OCI-LY1 (cell line): Measurements from ENCODE around the gene HIVEP2.

Source experiments
- H2AFZ ChIP-seq: fragments of 200-600 bp; sonication (generic), shearing (Covaris generic); 2 replicates; pipeline ENCODE4 v1.6.0; 2014; ENCODE audit warnings: antibody characterized with exemption, mild to moderate bottlenecking, low read length
- H3F3A ChIP-seq: fragments of 200-600 bp; sonication (generic), shearing (Covaris generic); 2 replicates; pipeline ENCODE4 v1.6.0; 2014; ENCODE audit warnings: mild to moderate bottlenecking, antibody characterized with exemption, low read length, moderate library complexity; ENCODE audit not compliant: insufficient read depth
- H3K27ac ChIP-seq: fragments of 200-600 bp; sonication (generic); 2 replicates; pipeline ENCODE4 v1.5.1; 2014; ENCODE audit warnings: low read length, mixed run types, mild to moderate bottlenecking, low read depth; ENCODE audit not compliant: poor library complexity, severe bottlenecking
- H3K27me3 ChIP-seq: fragments of 200-600 bp; sonication (generic); 2 replicates; pipeline ENCODE4 v1.6.0; 2014; ENCODE audit warnings: antibody characterized with exemption, mild to moderate bottlenecking, low read length, moderate library complexity; ENCODE audit not compliant: insufficient read depth
- H3K36me3 ChIP-seq: fragments of 200-600 bp; sonication (generic); 2 replicates; pipeline ENCODE4 v1.6.1; 2014; ENCODE audit warnings: mild to moderate bottlenecking, antibody characterized with exemption, low read length, moderate library complexity, mixed read lengths; ENCODE audit not compliant: insufficient read depth
- H3K4me1 ChIP-seq: fragments of 200-600 bp; sonication (generic); 2 replicates; pipeline ENCODE4 v1.5.1; 2014; ENCODE audit warnings: mild to moderate bottlenecking, low read length, moderate library complexity; ENCODE audit not compliant: insufficient read depth, severe bottlenecking
- H3K4me2 ChIP-seq: fragments of 200-600 bp; sonication (generic), shearing (Covaris generic); 2 replicates; pipeline ENCODE4 v1.6.1; 2014; ENCODE audit warnings: low read length
- H3K4me3 ChIP-seq: fragments of 200-600 bp; sonication (generic); 2 replicates; pipeline ENCODE4 v1.5.1; 2014; ENCODE audit warnings: low read length, low read depth, mild to moderate bottlenecking, mixed read lengths; ENCODE audit not compliant: poor library complexity, severe bottlenecking
- H3K79me2 ChIP-seq: fragments of 200-600 bp; shearing (Covaris generic); 2 replicates; pipeline ENCODE4 v1.6.1; 2016; ENCODE audit warnings: mixed run types, low read length, mixed read lengths; ENCODE audit not compliant: insufficient read depth
- H3K9ac ChIP-seq: fragments of 200-600 bp; sonication (generic), shearing (Covaris generic); 2 replicates; pipeline ENCODE4 v1.6.1; 2014; ENCODE audit warnings: mild to moderate bottlenecking, low read length, mixed read lengths
- H3K9me2 ChIP-seq: fragments of 200-600 bp; sonication (generic), shearing (Covaris generic); 2 replicates; pipeline ENCODE4 v1.6.1; 2014; ENCODE audit warnings: low read depth, mild to moderate bottlenecking, low read length, mixed read lengths
- H3K9me3 ChIP-seq: fragments of 200-600 bp; shearing (Covaris generic); 2 replicates; pipeline ENCODE4 v1.6.1; 2014; ENCODE audit warnings: low read length, mixed read lengths
- H4K20me1 ChIP-seq: fragments of 200-600 bp; sonication (generic), shearing (Covaris generic); 2 replicates; pipeline ENCODE4 v1.6.0; 2016; ENCODE audit warnings: mild to moderate bottlenecking, low read length; ENCODE audit not compliant: insufficient read depth
- CTCF ChIP-seq: fragments of 200-600 bp; sonication (generic), shearing (Covaris generic); IDR thresholded peaks from 2 replicates; pipeline ENCODE4 v1.5.1; 2017; ENCODE audit warnings: mild to moderate bottlenecking, antibody characterized with exemption, low read length, moderate library complexity, mixed read lengths
- EZH2 ChIP-seq: fragments of 200-600 bp; sonication (generic), shearing (Covaris generic); IDR thresholded peaks from 2 replicates; pipeline ENCODE4 v1.8.0; 2017; ENCODE audit warnings: borderline replicate concordance, mixed run types, mild to moderate bottlenecking, antibody characterized with exemption, low read length, moderate library complexity, mixed read lengths

The HIVEP2 gene

GRCh38 chr6:142839686-142840040 lies 105.3 kb downstream of the HIVEP2 start:
- Histone ChIP-seq H3K4me2 (peak overlapping the region; percentile 17; the same call in 1 of the 2 replicates), H3K4me3 (no peak overlapping the region), H3K9me2 (no peaks in the 10 kb centered on the region), H2AFZ (no peak overlapping the region), H3F3A (no peaks in the 10 kb centered on the region), H3K27ac (no peak overlapping the region), H4K20me1 (no peaks in the 10 kb centered on the region), H3K9me3 (no peaks in the 10 kb centered on the region; the same call in 1 of the 2 replicates), H3K27me3 (no peaks in the 10 kb centered on the region), H3K36me3 (peaks cover 4% of the 10 kb centered on the region), H3K4me1 (peaks cover 46% of the 10 kb centered on the region), H3K79me2 (peaks cover 10% of the 10 kb centered on the region), H3K9ac (no peak overlapping the region)
- no peak for TF ChIP-seq CTCF
- TF ChIP-seq EZH2, result no peak

- Histone ChIP-seq H3K4me3 (no peak overlapping the region), H4K20me1 (no peaks in the 10 kb centered on the region), H2AFZ (no peak overlapping the region), H3K4me1 (peaks cover 40% of the 10 kb centered on the region), H3K9me3 (no peaks in the 10 kb centered on the region; the same call in 1 of the 2 replicates), H3K27me3 (no peaks in the 10 kb centered on the region), H3K9ac (no peak overlapping the region), H3F3A (no peaks in the 10 kb centered on the region), H3K4me2 (peak overlapping the region; percentile 17; the same call in 1 of the 2 replicates), H3K9me2 (no peaks in the 10 kb centered on the region), H3K79me2 (peaks cover 5% of the 10 kb centered on the region), H3K27ac (no peak overlapping the region), H3K36me3 (peaks cover 4% of the 10 kb centered on the region)
- TF ChIP-seq EZH2 (no peak), CTCF (no peak)
These were observed 105.9 kb downstream of the HIVEP2 start for GRCh38 chr6:142838821-142839685.

- H3K9me2 ChIP-seq, result no peaks in the 10 kb centered on the region
- H3K9me3 ChIP-seq, result no peaks in the 10 kb centered on the region
- no peak overlapping the region for H3K4me3 ChIP-seq
- H3K4me1 ChIP-seq, result peaks cover 17% of the 10 kb centered on the region
- H3K4me2 ChIP-seq, result no peak overlapping the region
- H3K27me3 ChIP-seq, result no peaks in the 10 kb centered on the region
- no peaks in the 10 kb centered on the region for H4K20me1 ChIP-seq
- H3K9ac ChIP-seq, result no peak overlapping the region
- H3K79me2 ChIP-seq, result no peaks in the 10 kb centered on the region; the same call in 1 of the 2 replicates
- H2AFZ ChIP-seq, result no peak overlapping the region
- no peak for TF ChIP-seq CTCF
- peaks cover 3% of the 10 kb centered on the region; the same call in 1 of the 2 replicates for H3K36me3 ChIP-seq
- no peak overlapping the region for H3K27ac ChIP-seq
- no peaks in the 10 kb centered on the region for H3F3A ChIP-seq
These were observed 109.0 kb downstream of the HIVEP2 start for GRCh38 chr6:142835787-142836535.
